Liver (tissue), 3 donors: Measurements from ENCODE around the gene TLR10.

Source experiments
- EGR1 ChIP-seq, 2 donors: IDR thresholded peaks; 2 replicates each; pipeline ENCODE4 v1.6.1; 2016 to 2018; ENCODE audit warnings: antibody characterized with exemption in 2 of 2, low read depth in 2 of 2
- FOXA1 ChIP-seq: IDR thresholded peaks from 2 replicates; pipeline ENCODE4 v1.6.1; 2016; ENCODE audit warnings: antibody characterized with exemption
- GABPA ChIP-seq, 2 donors: IDR thresholded peaks in 1 of 2; conservative IDR thresholded peaks in 1 of 2; 2 replicates each; pipeline ENCODE4 v1.6.1; 2016; ENCODE audit warnings: antibody characterized with exemption in 2 of 2, mild to moderate bottlenecking in 1 of 2, moderate library complexity in 1 of 2
- MAX ChIP-seq: IDR thresholded peaks from 2 replicates; pipeline ENCODE4 v1.6.1; 2016; ENCODE audit warnings: antibody characterized with exemption
- RAD21 ChIP-seq, 2 donors: IDR thresholded peaks; 2 replicates each; pipeline ENCODE4 v1.6.1; 2016; ENCODE audit warnings: antibody characterized with exemption in 2 of 2, mild to moderate bottlenecking in 2 of 2
- REST ChIP-seq: IDR thresholded peaks from 2 replicates; pipeline ENCODE4 v1.6.1; 2016; ENCODE audit warnings: antibody characterized with exemption, mild to moderate bottlenecking
- RXRA ChIP-seq, 2 donors: IDR thresholded peaks; 2 replicates each; pipeline ENCODE4 v1.6.1; 2017 to 2018; ENCODE audit warnings: antibody characterized with exemption in 2 of 2, mild to moderate bottlenecking in 1 of 2
- YY1 ChIP-seq: IDR thresholded peaks from 2 replicates; pipeline ENCODE4 v1.6.1; 2016; ENCODE audit warnings: antibody characterized with exemption, mild to moderate bottlenecking
- TF ChIP-seq, protein P1 (sequence below): fragments of 150-350 bp; IDR thresholded peaks from 2 replicates; pipeline ENCODE4 v1.5.1; 2017; ENCODE audit warnings: improper control_type of control experiment, low read depth, low read length; ENCODE audit not compliant: missing input control
- donor health status: healthy.
- donor health status: healthy.

GRCh38 chr4:38740303-38740702 lies 42.5 kb downstream of the TLR10 start:
- TF ChIP-seq REST (no peak), MAX (no peak), GABPA (IDR thresholded peaks at IDR 0.05 in 1 of 2, conservative IDR thresholded peaks at IDR 0.05 in 1 of 2) (no peak), EGR1 (IDR thresholded peaks at IDR 0.05; ENCODE audit: low read depth in 2 of 2) (no peak), YY1 (no peak), FOXA1 (no peak), RXRA (IDR thresholded peaks at IDR 0.05) (no peak), RAD21 (IDR thresholded peaks at IDR 0.05) (no peak)
- TF ChIP-seq, protein P1, sequence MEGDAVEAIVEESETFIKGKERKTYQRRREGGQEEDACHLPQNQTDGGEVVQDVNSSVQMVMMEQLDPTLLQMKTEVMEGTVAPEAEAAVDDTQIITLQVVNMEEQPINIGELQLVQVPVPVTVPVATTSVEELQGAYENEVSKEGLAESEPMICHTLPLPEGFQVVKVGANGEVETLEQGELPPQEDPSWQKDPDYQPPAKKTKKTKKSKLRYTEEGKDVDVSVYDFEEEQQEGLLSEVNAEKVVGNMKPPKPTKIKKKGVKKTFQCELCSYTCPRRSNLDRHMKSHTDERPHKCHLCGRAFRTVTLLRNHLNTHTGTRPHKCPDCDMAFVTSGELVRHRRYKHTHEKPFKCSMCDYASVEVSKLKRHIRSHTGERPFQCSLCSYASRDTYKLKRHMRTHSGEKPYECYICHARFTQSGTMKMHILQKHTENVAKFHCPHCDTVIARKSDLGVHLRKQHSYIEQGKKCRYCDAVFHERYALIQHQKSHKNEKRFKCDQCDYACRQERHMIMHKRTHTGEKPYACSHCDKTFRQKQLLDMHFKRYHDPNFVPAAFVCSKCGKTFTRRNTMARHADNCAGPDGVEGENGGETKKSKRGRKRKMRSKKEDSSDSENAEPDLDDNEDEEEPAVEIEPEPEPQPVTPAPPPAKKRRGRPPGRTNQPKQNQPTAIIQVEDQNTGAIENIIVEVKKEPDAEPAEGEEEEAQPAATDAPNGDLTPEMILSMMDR, result no peak
